ENCODE results near the gene GRIK1. TPM values are rescaled to one million over a fixed set of nuclear protein-coding genes. Genes with fewer than 3 reads are reported as not detected.

The GRIK1 gene
- total RNA-seq, 1 experiment from 2014 or later, result 0.09 TPM

GRCh38 chr21:29680273-29680672, 259.5 kb downstream of the GRIK1 start (continued):
- no peak for TF ChIP-seq AFF4 (CRISPR knock-in tag; IDR thresholded peaks at IDR 0.05; ENCODE audit: borderline replicate concordance)
- TF ChIP-seq ARID4B (CRISPR knock-in tag; IDR thresholded peaks at IDR 0.05; ENCODE audit: borderline replicate concordance), result no peak
- TF ChIP-seq ZNF232 (CRISPR knock-in tag; IDR thresholded peaks at IDR 0.05), result no peak
- TF ChIP-seq ETV6 (CRISPR knock-in tag; IDR thresholded peaks at IDR 0.05), result no peak
- no peak for TF ChIP-seq GTF2I (CRISPR knock-in tag; conservative IDR thresholded peaks at IDR 0.05)
- TF ChIP-seq TP53 (CRISPR knock-in tag; IDR thresholded peaks at IDR 0.05), result no peak
- no peak for TF ChIP-seq CBFB (CRISPR knock-in tag; IDR thresholded peaks at IDR 0.05; ENCODE audit: low read depth)
- no peak for TF ChIP-seq ATF1 (CRISPR knock-in tag; IDR thresholded peaks at IDR 0.05)

GRCh38 chr21:29678626-29679025, 261.2 kb downstream of the GRIK1 start:
- no peak for DNase-seq (ENCODE audit: low spot score)
- H3K27me3 Mint-ChIP-seq (ENCODE audit: low read depth), result no peaks in the 10 kb centered on the region
- H3K36me3 Mint-ChIP-seq, result no peaks in the 10 kb centered on the region
- ChIA-PET POLR2A (interaction anchor here (0.9 kb wide), 1 partner anchor 11 kb away, joined by 3 read pairs; no protein-coding TSS in a partner anchor), CTCF (no interaction called here)
- H3K9me3 Mint-ChIP-seq, result peaks cover 12% of the 10 kb centered on the region
- H3K27ac Mint-ChIP-seq, result no peak overlapping the region
- H3K4me1 Mint-ChIP-seq, result peaks cover 36% of the 10 kb centered on the region
- ATAC-seq, result no peak
- no peak overlapping the region for H3K4me3 Mint-ChIP-seq
- no peak for TF ChIP-seq IRF1 (CRISPR knock-in tag; IDR thresholded peaks at IDR 0.05)
- no peak for TF ChIP-seq JUN (CRISPR knock-in tag; IDR thresholded peaks at IDR 0.05)
- no peak for TF ChIP-seq ATF6 (CRISPR knock-in tag; IDR thresholded peaks at IDR 0.05)
- no peak for TF ChIP-seq TEAD4 (CRISPR knock-in tag; IDR thresholded peaks at IDR 0.05)
- no peak for TF ChIP-seq PREB (CRISPR knock-in tag; IDR thresholded peaks at IDR 0.05; ENCODE audit: borderline replicate concordance)
- no peak for TF ChIP-seq ATF1 (CRISPR knock-in tag; IDR thresholded peaks at IDR 0.05)
- no peak for TF ChIP-seq ZNF263 (CRISPR knock-in tag; IDR thresholded peaks at IDR 0.05; ENCODE audit: low read depth)
- TF ChIP-seq HMGA2 (CRISPR knock-in tag; IDR thresholded peaks at IDR 0.05), result no peak
- TF ChIP-seq ZNF219 (CRISPR knock-in tag; IDR thresholded peaks at IDR 0.05; ENCODE audit: borderline replicate concordance), result no peak
- TF ChIP-seq OVOL2 (CRISPR knock-in tag; IDR thresholded peaks at IDR 0.05; ENCODE audit: borderline replicate concordance), result no peak
- TF ChIP-seq ZNF138 (CRISPR knock-in tag; conservative IDR thresholded peaks at IDR 0.05), result no peak
- TF ChIP-seq SOX15 (CRISPR knock-in tag; IDR thresholded peaks at IDR 0.05), result no peak
- no peak for TF ChIP-seq ZBTB21 (CRISPR knock-in tag; IDR thresholded peaks at IDR 0.05; ENCODE audit: borderline replicate concordance)
- no peak for TF ChIP-seq E2F5 (CRISPR knock-in tag; IDR thresholded peaks at IDR 0.05)
- no peak for TF ChIP-seq GTF2I (CRISPR knock-in tag; conservative IDR thresholded peaks at IDR 0.05)
- TF ChIP-seq CREM (CRISPR knock-in tag; IDR thresholded peaks at IDR 0.05), result no peak
